ENCODE results near the gene LHFPL3.

- TF ChIP-seq, protein P1, sequence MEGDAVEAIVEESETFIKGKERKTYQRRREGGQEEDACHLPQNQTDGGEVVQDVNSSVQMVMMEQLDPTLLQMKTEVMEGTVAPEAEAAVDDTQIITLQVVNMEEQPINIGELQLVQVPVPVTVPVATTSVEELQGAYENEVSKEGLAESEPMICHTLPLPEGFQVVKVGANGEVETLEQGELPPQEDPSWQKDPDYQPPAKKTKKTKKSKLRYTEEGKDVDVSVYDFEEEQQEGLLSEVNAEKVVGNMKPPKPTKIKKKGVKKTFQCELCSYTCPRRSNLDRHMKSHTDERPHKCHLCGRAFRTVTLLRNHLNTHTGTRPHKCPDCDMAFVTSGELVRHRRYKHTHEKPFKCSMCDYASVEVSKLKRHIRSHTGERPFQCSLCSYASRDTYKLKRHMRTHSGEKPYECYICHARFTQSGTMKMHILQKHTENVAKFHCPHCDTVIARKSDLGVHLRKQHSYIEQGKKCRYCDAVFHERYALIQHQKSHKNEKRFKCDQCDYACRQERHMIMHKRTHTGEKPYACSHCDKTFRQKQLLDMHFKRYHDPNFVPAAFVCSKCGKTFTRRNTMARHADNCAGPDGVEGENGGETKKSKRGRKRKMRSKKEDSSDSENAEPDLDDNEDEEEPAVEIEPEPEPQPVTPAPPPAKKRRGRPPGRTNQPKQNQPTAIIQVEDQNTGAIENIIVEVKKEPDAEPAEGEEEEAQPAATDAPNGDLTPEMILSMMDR (IDR thresholded peaks at IDR 0.05): no peak
- TF ChIP-seq EP300 (IDR thresholded peaks at IDR 0.05) (no peak), POLR2A (IDR thresholded peaks at IDR 0.05; ENCODE audit: low read depth) (no peak)
These were observed 572.3 kb downstream of the LHFPL3 start for GRCh38 chr7:104900525-104901239.

All from esophagus muscularis mucosa (tissue), 4 donors.